Measurements from ENCODE around the gene THBD. TPM values are rescaled to one million over a fixed set of nuclear protein-coding genes. Genes with fewer than 3 reads are reported as not detected.

THBD gene, protein sequence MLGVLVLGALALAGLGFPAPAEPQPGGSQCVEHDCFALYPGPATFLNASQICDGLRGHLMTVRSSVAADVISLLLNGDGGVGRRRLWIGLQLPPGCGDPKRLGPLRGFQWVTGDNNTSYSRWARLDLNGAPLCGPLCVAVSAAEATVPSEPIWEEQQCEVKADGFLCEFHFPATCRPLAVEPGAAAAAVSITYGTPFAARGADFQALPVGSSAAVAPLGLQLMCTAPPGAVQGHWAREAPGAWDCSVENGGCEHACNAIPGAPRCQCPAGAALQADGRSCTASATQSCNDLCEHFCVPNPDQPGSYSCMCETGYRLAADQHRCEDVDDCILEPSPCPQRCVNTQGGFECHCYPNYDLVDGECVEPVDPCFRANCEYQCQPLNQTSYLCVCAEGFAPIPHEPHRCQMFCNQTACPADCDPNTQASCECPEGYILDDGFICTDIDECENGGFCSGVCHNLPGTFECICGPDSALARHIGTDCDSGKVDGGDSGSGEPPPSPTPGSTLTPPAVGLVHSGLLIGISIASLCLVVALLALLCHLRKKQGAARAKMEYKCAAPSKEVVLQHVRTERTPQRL
- total RNA-seq (2014; rRNA removed; shearing (Covaris generic)), result 5.1 and 5.4 TPM in 2 replicates

DNA sequence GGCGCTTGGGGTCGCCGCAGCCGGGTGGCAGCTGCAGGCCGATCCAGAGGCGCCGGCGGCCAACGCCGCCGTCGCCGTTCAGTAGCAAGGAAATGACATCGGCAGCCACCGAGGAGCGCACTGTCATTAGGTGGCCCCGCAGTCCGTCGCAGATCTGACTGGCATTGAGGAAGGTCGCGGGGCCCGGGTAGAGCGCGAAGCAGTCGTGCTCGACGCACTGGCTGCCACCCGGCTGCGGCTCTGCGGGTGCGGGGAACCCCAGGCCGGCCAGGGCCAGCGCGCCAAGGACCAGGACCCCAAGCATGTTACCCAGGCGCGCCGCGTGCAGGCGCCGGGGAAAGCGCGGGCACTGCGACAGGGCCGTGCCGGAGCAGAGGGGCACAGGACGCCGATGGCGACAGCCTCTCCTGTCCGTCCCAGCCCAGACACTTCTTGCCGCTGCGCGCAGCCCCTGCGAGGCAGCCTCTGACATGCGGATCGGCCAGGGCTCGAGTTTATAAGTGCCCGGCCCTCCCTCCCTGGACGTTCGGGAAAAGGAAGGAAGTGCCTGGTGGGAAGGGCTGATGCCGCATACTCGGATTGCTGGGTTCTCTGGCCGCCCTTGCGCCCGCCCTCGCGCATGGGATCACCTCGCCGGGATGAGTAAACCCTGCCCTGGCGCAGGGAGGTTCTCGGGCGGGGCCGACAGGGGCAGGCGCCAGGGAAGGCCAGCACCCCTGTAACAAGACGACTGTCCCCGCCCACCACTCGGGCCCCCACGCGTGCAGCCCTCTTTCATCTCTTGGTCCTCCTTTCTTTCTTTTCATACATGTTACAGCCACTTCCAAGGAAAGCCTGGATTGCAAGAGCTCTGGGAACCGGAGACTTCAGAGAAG, at the start of gene THBD:
Gene THBD (minus strand): TSS at position 472 of the 875 bp plus-strand sequence. CDS start 168 bp downstream, at position 304.
- DNase-seq (ENCODE audit: low read depth), result peak; percentile 65

- DNase-seq (ENCODE audit: low read depth), result no peak
Observed at GRCh38 chr20:23097636-23098580, 48.4 kb upstream of the THBD start.

GRCh38 chr20:23096986-23097520, 47.6 kb upstream of the THBD start:
- no peak for DNase-seq (ENCODE audit: low read depth)

GRCh38 chr20:23096097-23096496, 46.6 kb upstream of the THBD start:
- DNase-seq (ENCODE audit: low read depth), result no peak

DNA sequence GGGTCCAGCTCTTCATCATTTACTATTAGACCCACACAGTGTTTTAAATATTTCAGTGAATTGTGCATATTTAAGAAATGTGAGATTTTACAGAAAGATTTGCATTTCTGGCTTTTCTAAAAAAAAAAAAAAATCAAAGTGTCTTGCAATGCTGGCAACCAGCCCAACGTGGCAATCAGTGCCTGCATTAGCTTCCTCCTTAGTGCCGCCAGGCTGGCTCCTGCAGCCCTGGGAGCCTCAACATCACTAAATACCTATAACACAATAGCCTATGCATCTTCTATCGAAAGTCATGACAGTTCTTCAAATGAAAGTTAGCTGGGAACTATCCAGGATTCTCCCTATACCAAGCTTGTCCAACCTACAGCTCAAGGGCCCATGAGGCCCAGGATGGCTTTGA, 46.0 kb upstream of the THBD start:
- DNase-seq (ENCODE audit: low read depth), result no peak

DNA sequence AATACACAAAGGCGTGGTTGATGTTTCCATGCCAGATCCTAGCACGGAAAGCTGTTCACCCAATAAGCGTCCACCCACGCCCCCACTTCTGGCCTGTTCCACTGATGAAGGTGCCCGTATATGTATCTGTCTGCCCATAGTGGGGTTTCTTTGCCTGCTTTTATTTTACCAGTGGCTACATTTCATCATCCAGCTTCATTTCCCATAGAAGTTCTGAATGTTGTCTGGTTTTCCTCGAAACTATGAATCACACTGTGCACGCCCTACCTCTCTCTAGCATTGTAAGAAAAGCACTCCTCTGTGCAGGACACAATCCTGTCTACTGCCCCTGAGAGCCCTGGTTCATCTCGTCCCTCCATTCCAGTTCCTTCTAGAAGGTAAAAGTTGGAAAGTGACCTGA, 45.5 kb upstream of the THBD start:
- no peak for DNase-seq (ENCODE audit: low read depth)

DNA sequence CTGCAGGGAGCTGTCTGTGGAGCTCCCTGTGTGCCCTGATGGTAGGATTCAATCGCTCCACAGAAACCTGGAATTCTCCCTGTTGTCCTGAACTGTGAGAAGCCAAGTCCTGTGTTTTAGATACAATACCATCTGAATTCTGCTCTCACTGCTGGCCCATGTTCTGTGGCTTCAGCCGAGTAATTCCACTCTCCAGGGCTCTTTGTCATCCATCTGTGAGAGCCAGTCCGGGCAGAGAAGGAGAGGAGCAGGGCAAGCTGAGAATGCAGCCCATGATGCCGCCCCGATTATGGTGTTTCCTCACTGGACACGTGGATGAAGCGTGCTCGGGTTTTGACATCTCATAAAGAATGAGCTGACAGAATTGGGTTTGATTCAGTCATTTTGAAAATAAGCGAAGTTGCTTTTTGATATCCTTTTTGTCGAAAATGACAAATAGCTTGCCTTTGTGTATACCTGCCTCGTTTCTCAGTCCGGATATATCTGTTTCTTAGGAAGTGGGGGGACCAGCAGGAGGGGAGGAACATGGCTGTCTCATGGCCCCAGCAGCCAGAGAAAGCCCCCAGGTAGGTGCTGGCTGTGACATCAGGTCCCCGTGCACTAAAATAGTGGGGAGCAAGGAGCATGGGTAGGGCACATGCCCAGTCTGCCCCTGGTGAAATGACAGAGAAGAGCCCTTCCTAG, 44.9 kb upstream of the THBD start:
- no peak for DNase-seq (ENCODE audit: low read depth)

GRCh38 chr20:23093613-23094012, 44.1 kb upstream of the THBD start:
- DNase-seq (ENCODE audit: low read depth), result no peak

DNA sequence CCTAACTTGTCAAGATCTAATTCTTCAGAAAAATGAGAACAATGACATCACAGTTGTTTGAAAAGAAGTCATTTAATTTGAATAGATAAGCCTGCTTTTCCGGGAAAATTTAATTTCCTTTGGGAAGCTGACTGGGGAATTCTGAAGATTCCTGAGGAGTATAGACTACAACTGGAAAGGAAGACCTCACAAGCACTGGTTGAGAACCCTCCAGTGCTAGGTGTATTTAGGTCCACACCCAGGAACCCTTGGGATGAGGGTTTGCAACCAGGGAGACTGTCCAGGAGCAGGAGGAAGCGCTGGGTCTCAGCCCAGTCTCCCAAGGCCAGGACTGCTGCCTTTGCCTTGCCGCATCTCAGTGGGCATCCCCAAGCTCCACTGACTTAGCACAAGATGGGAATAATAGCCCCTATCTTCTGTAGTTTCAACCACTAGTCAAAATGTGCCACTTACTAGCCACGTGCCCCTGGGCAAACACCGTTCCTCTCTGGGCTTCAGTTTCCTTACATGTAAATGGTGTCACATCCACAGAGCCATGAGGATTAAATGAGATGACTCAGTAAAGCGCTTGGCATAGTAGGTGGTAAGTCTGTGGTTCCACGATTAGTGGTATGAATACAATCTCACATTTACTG, 43.5 kb upstream of the THBD start:
- no peak for DNase-seq (ENCODE audit: low read depth)

- no peak for DNase-seq (ENCODE audit: low read depth)
Observed at GRCh38 chr20:23092384-23092756, 42.9 kb upstream of the THBD start.

DNA sequence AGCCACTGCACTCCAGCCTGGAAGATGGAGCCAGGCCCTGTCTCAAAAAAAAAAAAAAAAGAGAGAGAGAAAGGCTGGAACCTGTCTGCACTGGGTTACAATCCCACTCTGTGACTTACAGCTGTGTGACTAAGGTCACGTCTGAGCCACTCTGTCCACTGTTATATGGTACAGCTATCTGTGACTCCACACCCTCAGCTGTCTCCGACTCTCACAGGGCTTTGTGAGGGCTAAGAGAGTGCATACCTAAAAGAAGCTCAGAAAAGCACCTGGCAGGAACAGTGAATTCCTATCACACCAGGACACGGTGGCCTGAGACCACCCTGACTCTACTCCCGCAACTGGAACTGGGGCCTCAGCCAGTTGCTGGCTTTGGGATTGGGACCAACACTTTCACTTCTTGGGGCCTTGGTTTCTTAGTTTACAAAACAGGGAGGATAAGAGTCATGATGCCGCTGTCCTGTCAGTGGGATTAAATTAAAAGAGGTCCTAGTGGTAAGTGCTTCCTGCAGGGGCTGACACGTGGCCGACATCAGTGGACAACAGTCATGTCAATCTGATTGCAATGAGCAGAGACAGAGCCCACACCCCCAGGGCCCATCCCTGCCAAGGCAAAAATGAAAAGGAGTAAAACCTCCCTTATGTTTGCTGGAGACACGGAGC, 42.4 kb upstream of the THBD start:
- DNase-seq (ENCODE audit: low read depth), result no peak

DNA sequence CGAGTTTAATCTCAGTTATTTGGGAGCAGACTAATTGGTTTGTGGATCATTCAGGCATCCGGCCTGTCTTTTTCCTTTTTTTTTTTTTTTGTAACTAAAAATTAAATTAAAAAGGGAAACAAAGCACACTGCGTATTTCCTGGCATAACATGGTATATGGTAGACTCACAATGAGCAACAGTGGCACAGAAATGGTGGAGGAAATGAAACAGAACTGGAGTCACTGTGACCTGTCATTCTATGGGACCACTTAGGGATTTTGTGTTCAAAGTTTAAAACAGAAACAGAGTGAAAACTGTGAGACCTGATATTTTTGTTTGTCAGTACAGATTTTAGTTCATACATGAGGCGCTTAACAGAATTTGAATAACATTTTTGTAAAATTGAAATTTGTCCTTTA, 41.4 kb upstream of the THBD start:
- no peak for DNase-seq (ENCODE audit: low read depth)

DNA sequence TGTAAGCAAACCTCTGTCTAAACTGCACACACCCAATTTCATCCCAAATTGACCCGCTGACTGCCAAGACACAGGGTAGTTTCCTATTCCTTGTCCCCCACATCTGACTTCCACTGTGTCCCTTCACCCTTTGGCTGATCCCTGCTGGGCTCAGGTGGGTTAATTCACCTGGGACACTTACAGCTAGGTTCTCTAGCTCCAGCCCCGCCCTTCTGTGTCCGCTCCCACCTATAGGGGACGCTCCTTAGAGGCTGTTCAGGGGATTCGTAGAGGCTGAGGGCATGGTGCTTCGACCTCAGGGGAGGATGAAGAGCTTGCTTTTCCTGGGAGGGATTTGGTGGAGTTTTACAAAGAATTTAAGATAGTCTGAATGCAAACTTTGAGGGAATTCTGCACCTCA, 40.7 kb upstream of the THBD start:
- DNase-seq (ENCODE audit: low read depth), result no peak

GRCh38 chr20:23088866-23089265, 39.4 kb upstream of the THBD start:
- DNase-seq (ENCODE audit: low read depth), result no peak

GRCh38 chr20:23087587-23088251, 38.2 kb upstream of the THBD start:
- DNase-seq (ENCODE audit: low read depth), result no peak

DNA sequence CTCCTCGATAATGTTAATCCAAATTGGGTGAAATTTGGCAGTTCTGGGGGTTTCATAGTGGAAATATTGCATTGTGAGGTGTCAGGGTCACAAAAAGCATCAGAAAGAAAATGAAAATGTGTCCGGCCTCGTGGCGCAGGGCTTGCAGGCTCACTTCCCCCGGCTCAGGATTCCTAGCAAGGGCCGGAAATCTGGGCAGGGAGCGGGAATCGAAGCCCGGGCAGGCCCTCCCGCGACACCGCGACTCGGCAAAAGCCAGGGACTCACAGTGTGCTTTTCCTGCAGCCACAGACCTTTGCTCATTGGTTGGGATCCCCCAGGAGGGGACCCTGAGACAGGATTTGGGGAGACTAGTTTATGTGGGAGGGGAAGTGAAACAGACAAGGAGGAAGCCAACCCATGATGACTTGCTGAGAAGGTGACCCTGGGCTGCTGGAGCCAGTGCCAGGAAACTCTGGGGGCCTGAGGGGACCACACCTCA, 37.5 kb upstream of the THBD start:
- DNase-seq (ENCODE audit: low read depth), result no peak

GRCh38 chr20:23086056-23086566, 36.6 kb upstream of the THBD start, which contains the start of gene CD93:
Gene CD93 (minus strand): TSS chr20:23086324. CDS start chr20:23086192, 132 bp downstream.
- no peak for DNase-seq (ENCODE audit: low read depth)

DNA sequence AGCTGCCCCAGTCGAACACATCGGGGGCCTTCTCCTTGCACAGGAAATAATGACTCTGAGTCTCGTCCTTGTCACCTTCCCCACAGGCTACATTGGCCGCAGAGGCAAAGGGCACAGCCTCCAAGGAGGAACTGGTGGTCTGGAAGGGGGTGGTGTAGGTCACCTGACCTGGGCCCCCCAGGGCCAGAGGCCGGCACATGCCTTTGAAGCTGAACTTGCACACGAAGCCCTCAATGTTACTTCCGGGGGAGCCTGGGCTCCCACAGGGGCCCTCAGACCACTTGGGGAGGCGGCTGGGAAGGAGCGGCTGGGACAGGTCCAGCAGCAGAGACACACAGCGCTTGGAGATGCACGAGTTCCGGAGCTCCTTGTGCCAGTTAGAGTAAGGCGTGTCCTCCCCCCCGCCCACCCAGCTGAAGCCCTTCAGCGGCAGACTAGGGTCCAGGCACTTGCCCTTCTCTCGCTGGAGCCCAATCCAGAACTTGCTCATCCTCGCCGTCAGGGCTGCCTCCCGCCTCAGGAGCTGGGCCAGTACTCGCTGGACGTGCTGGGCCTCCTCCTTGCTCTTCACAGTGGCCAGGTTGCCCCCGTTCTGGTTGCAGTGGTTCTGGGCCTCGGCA, 36.1 kb upstream of the THBD start:
- no peak for DNase-seq (ENCODE audit: low read depth)
